HepG2 (cell line): ENCODE measurements around the gene WDR45B. TPM values are rescaled to one million over a fixed set of nuclear protein-coding genes. Genes with fewer than 3 reads are reported as not detected.

Experiments used
- CHD4 ChIP-seq: fragments of 200-600 bp; sonication (generic); IDR thresholded peaks from 2 replicates; pipeline ENCODE4 v1.7.0; 2017; ENCODE audit warnings: mild to moderate bottlenecking, low read length, borderline replicate concordance
- DNMT3B ChIP-seq: conservative IDR thresholded peaks from 2 replicates; pipeline ENCODE4 v1.6.1; 2016; ENCODE audit warnings: missing biosample characterization, control low read depth
- ELF1 ChIP-seq: sonication (generic); formaldehyde crosslinking; IDR thresholded peaks from 2 replicates; pipeline ENCODE4 v1.4.0; 2020; ENCODE audit warnings: missing genetic modification reagents
- HOXA3 ChIP-seq: sonication (generic); formaldehyde crosslinking; IDR thresholded peaks from 2 replicates; pipeline ENCODE4 v1.5.0; 2020; ENCODE audit warnings: missing genetic modification reagents
- KLF12 ChIP-seq: sonication (generic); formaldehyde crosslinking; IDR thresholded peaks from 2 replicates; pipeline ENCODE4 v1.4.0; 2020; ENCODE audit warnings: missing genetic modification reagents, borderline replicate concordance
- KLF15 ChIP-seq: sonication (generic); formaldehyde crosslinking; IDR thresholded peaks from 2 replicates; pipeline ENCODE4 v1.8.1; 2023; ENCODE audit warnings: borderline replicate concordance, mild to moderate bottlenecking, inconsistent platforms, missing genetic modification reagents, mixed read lengths
- MTF1 ChIP-seq: sonication (generic); formaldehyde crosslinking; IDR thresholded peaks from 2 replicates; pipeline ENCODE4 v1.5.0; 2020; ENCODE audit warnings: missing genetic modification reagents
- NCOA1 ChIP-seq: sonication (generic); formaldehyde crosslinking; IDR thresholded peaks from 2 replicates; pipeline ENCODE4 v1.9.0; 2021; ENCODE audit warnings: missing genetic modification reagents
- NR2F1 ChIP-seq, 2 experiments: fragments of 450-650 bp in 1 of 2; formaldehyde crosslinking in 1 of 2; IDR thresholded peaks; 2 replicates each; pipeline versions ENCODE4 v1.5.0 to v1.6.1; 2016 to 2020; ENCODE audit warnings: mild to moderate bottlenecking in 1 of 2, missing compliant biosample characterization in 1 of 2, missing genetic modification reagents in 1 of 2, moderate library complexity in 1 of 2
- NR2F6 ChIP-seq, 2 experiments: IDR thresholded peaks; 2 replicates each; pipeline ENCODE4 v1.6.1; 2016; ENCODE audit warnings: antibody characterized with exemption in 1 of 2, mild to moderate bottlenecking in 1 of 2
- PCBP1 ChIP-seq: fragments of 200-400 bp; formaldehyde crosslinking; IDR thresholded peaks from 2 replicates; pipeline ENCODE4 v1.6.1; 2017; ENCODE audit warnings: mild to moderate bottlenecking, low read depth, low read length, borderline replicate concordance
- SIX1 ChIP-seq: sonication (generic); formaldehyde crosslinking; IDR thresholded peaks from 2 replicates; pipeline ENCODE4 v1.4.0; 2020; ENCODE audit warnings: missing genetic modification reagents, borderline replicate concordance
- TCF7L2 ChIP-seq: IDR thresholded peaks from 2 replicates; pipeline ENCODE4 v1.6.1; 2011; ENCODE audit warnings: mild to moderate bottlenecking, low read depth, low read length, moderate library complexity
- THAP9 ChIP-seq: sonication (generic); formaldehyde crosslinking; IDR thresholded peaks from 2 replicates; pipeline ENCODE4; 2020; ENCODE audit warnings: missing genetic modification reagents, mild to moderate bottlenecking, borderline replicate concordance
- THYN1 ChIP-seq: sonication (generic); formaldehyde crosslinking; IDR thresholded peaks from 2 replicates; pipeline ENCODE4 v1.8.1; 2023; ENCODE audit warnings: low read depth, mild to moderate bottlenecking, moderate library complexity, missing genetic modification reagents, borderline replicate concordance
- ZFP36L1 ChIP-seq: sonication (generic); formaldehyde crosslinking; IDR thresholded peaks from 2 replicates; pipeline ENCODE4 v1.8.0; 2022; ENCODE audit warnings: mild to moderate bottlenecking, missing genetic modification reagents, moderate library complexity
- ZGPAT ChIP-seq: IDR thresholded peaks from 2 replicates; pipeline ENCODE4 v1.6.1; 2016; ENCODE audit warnings: mild to moderate bottlenecking
- ZIK1 ChIP-seq: sonication (generic); formaldehyde crosslinking; IDR thresholded peaks from 2 replicates; pipeline ENCODE4 v1.5.0; 2020; ENCODE audit warnings: mild to moderate bottlenecking, low read depth, missing genetic modification reagents, borderline replicate concordance
- ZNF501 ChIP-seq: sonication (generic); formaldehyde crosslinking; IDR thresholded peaks from 2 replicates; pipeline ENCODE4 v1.5.1; 2020; ENCODE audit warnings: mild to moderate bottlenecking, moderate library complexity, missing genetic modification reagents
- ZNF644 ChIP-seq: IDR thresholded peaks from 2 replicates; pipeline ENCODE4 v1.6.1; 2016; ENCODE audit warnings: low read depth
- ZNF674 ChIP-seq: sonication (generic); formaldehyde crosslinking; IDR thresholded peaks from 2 replicates; pipeline ENCODE4 v1.5.0; 2020; ENCODE audit warnings: low read depth, mild to moderate bottlenecking, missing genetic modification reagents
- ZNF737 ChIP-seq: sonication (generic); formaldehyde crosslinking; IDR thresholded peaks from 2 replicates; pipeline ENCODE4 v1.5.0; 2020; ENCODE audit warnings: missing genetic modification reagents, mild to moderate bottlenecking, borderline replicate concordance
- ZNF776 ChIP-seq: sonication (generic); formaldehyde crosslinking; IDR thresholded peaks from 2 replicates; pipeline ENCODE4 v1.4.0; 2020; ENCODE audit warnings: mild to moderate bottlenecking, missing genetic modification reagents
- polyA plus RNA-seq, 8 experiments: library from polyadenylated mRNA; depleted of rRNA in 3 of 8; stranded (reverse) in 7 of 8; unstranded in 1 of 8; fragments of >200 nt; fragmentation: Illumina TruSeq in 4 of 8; extraction: Trizol in 4 of 8; gene quantifications; 2 replicates each; pipeline versions ENCODE4 v1.2.1 to v1.2.3, GENCODE V29; 2011 to 2016; ENCODE audit warnings: low read depth in 4 of 8, missing spikeins in 1 of 8, mixed read lengths in 1 of 8; ENCODE audit not compliant: insufficient read depth in 1 of 8
- total RNA-seq, 5 experiments: library from RNA; depleted of rRNA; stranded (reverse); fragments of >200 nt; fragmentation: Illumina TruSeq; extraction: Trizol; gene quantifications; 2 replicates each; pipeline ENCODE4 v1.2.3, GENCODE V29; 2016; ENCODE audit warnings: low read depth in 1 of 5
- TF ChIP-seq, protein P1 (sequence below): sonication (generic); formaldehyde crosslinking; IDR thresholded peaks from 2 replicates; pipeline ENCODE4 v1.5.0; 2020; ENCODE audit warnings: mild to moderate bottlenecking, missing genetic modification reagents, borderline replicate concordance

WDR45B gene
- total and polyA plus RNA-seq, 2 of the 13 experiments (the other 11 are each of a cell fraction or from before 2014, with no cell fraction given): 86.2 to 155 TPM

- TF ChIP-seq, protein P1, sequence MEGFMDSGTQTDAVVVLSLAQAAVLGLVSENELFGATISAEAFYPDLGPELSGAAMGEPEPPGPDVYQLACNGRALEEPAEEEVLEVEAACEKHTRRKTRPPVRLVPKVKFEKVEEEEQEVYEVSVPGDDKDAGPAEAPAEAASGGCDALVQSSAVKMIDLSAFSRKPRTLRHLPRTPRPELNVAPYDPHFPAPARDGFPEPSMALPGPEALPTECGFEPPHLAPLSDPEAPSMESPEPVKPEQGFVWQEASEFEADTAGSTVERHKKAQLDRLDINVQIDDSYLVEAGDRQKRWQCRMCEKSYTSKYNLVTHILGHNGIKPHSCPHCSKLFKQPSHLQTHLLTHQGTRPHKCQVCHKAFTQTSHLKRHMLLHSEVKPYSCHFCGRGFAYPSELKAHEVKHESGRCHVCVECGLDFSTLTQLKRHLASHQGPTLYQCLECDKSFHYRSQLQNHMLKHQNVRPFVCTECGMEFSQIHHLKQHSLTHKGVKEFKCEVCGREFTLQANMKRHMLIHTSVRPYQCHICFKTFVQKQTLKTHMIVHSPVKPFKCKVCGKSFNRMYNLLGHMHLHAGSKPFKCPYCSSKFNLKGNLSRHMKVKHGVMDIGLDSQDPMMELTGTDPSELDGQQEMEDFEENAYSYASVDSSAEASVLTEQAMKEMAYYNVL (CRISPR knock-in tag): peak; percentile 50; the same call in 1 of the 2 replicates
- no peak for TF ChIP-seq NCOA1 (CRISPR knock-in tag)
- TF ChIP-seq ZNF776 (CRISPR knock-in tag): no peak
- TF ChIP-seq TCF7L2: no peak
- TF ChIP-seq SIX1 (CRISPR knock-in tag): no peak
- no peak for TF ChIP-seq KLF12 (CRISPR knock-in tag)
- TF ChIP-seq THYN1 (CRISPR knock-in tag): no peak
- TF ChIP-seq PCBP1: peak; percentile 70; the same call in 1 of the 2 replicates
- TF ChIP-seq ZIK1 (CRISPR knock-in tag): no peak
- TF ChIP-seq HOXA3 (CRISPR knock-in tag): no peak
- TF ChIP-seq ZFP36L1 (CRISPR knock-in tag): no peak
- no peak for TF ChIP-seq KLF15 (CRISPR knock-in tag)
- no peak for TF ChIP-seq ZNF644
- TF ChIP-seq ZNF737 (CRISPR knock-in tag): no peak
- no peak for TF ChIP-seq ZGPAT (CRISPR knock-in tag)
- TF ChIP-seq MTF1 (CRISPR knock-in tag): no peak
- TF ChIP-seq THAP9 (CRISPR knock-in tag): no peak
- no peak for TF ChIP-seq CHD4
- TF ChIP-seq NR2F1 (CRISPR knock-in tag; IDR thresholded peaks at IDR 0.05): no peak
- peak; percentile 8; the same call in 1 of the 2 replicates for TF ChIP-seq ZNF501 (CRISPR knock-in tag)
- TF ChIP-seq ZNF674 (CRISPR knock-in tag): no peak
- TF ChIP-seq NR2F6 (IDR thresholded peaks at IDR 0.05): peak; percentile 23; the same call in 1 of the 2 replicates
- no peak for TF ChIP-seq NR2F6 (CRISPR knock-in tag; IDR thresholded peaks at IDR 0.05)
- TF ChIP-seq ELF1 (CRISPR knock-in tag): no peak; the same call in 1 of the 2 replicates
- no peak for TF ChIP-seq DNMT3B (CRISPR knock-in tag)
These were observed 55.3 kb downstream of the WDR45B start (continued) for GRCh38 chr17:82592767-82593589.
